ENCODE results near the gene PLN.

PLN gene

DNA sequence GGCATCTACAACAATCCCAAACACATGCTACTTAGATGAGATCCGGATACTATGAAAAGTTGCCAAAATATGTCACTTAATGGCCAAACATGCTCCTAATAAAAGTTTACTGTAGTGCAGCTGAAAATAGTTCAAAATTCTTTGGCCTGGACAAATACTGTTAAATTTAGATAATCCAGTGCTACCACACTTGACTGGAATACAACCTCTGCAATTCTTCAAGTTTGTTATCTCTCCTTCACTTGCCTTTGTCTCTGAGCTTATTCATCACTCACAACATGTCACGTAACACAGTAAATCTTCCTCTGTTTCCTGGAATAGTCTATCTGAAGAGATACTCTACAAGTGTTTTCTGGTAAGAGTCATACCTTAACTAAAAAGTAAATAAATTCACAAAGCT, 10.5 kb upstream of the PLN start:
- H3K36me3 ChIP-seq (ENCODE audit: insufficient read depth, low read length) = no peaks in the 10 kb centered on the region
- TF ChIP-seq EZH2 (IDR thresholded peaks at IDR 0.05; ENCODE audit: borderline replicate concordance, low read length) = no peak
- TF ChIP-seq, protein P1, sequence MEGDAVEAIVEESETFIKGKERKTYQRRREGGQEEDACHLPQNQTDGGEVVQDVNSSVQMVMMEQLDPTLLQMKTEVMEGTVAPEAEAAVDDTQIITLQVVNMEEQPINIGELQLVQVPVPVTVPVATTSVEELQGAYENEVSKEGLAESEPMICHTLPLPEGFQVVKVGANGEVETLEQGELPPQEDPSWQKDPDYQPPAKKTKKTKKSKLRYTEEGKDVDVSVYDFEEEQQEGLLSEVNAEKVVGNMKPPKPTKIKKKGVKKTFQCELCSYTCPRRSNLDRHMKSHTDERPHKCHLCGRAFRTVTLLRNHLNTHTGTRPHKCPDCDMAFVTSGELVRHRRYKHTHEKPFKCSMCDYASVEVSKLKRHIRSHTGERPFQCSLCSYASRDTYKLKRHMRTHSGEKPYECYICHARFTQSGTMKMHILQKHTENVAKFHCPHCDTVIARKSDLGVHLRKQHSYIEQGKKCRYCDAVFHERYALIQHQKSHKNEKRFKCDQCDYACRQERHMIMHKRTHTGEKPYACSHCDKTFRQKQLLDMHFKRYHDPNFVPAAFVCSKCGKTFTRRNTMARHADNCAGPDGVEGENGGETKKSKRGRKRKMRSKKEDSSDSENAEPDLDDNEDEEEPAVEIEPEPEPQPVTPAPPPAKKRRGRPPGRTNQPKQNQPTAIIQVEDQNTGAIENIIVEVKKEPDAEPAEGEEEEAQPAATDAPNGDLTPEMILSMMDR (IDR thresholded peaks at IDR 0.05; ENCODE audit: low read length) = no peak
- H3K4me3 ChIP-seq (ENCODE audit: low read depth, low read length, poor library complexity, severe bottlenecking) = no peak overlapping the region
- no peak overlapping the region for H2AFZ ChIP-seq (ENCODE audit: low read length)
- H3K9ac ChIP-seq (ENCODE audit: low read length) = no peak overlapping the region
- no peaks in the 10 kb centered on the region for H3K9me3 ChIP-seq (ENCODE audit: low read length)
- no peak overlapping the region for H3K4me2 ChIP-seq (ENCODE audit: low read length)
- H3K27me3 ChIP-seq (ENCODE audit: insufficient read depth, low read length) = no peaks in the 10 kb centered on the region
- no peak overlapping the region for H3K27ac ChIP-seq (ENCODE audit: low read depth, low read length, poor library complexity, severe bottlenecking)
- no peaks in the 10 kb centered on the region for H3K9me2 ChIP-seq (ENCODE audit: low read depth, low read length)
- no peaks in the 10 kb centered on the region for H3K79me2 ChIP-seq (ENCODE audit: insufficient read depth, low read length)
- no peaks in the 10 kb centered on the region for H4K20me1 ChIP-seq (ENCODE audit: insufficient read depth, low read length)
- H3F3A ChIP-seq (ENCODE audit: insufficient read depth, low read length) = no peaks in the 10 kb centered on the region
- no peaks in the 10 kb centered on the region for H3K4me1 ChIP-seq (ENCODE audit: insufficient read depth, low read length, severe bottlenecking)

DNA sequence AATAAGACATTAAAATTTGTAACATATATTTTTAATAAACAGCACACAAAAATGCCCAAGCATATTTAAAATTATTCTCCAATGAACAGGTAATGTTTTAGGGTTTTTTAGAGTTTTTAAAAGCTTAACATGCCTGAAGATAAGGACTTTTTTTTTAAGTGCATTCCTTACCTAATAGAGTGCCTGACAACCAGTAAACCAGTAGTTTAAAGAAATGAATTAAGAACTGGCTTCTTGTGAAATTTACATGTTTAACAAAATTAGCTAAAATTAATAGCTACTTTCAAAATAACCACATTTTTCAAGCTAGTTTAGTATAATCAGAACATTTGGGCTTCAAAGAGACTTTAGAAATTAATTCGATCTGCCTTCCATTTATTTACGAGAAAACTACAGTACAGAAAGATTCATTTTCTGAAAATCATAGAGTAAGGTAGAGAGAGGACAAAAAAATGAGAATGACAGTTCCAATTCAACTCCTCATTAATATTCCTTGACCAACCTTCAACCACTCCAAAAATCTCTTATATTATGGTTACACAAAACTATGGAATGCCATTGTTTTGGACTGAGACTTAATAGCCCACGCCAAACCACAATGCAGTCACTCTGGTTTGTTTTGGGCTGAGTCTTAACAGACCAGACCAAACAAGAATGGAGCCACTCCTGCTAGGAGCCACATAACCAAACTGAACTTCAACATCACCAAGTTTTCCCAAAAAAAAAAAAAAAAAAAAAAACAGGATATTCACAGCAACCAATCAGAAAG, 5.7 kb upstream of the PLN start:
- Histone ChIP-seq H4K20me1 (ENCODE audit: insufficient read depth, low read length) (no peaks in the 10 kb centered on the region), H3K9me3 (ENCODE audit: low read length) (no peaks in the 10 kb centered on the region), H3K9me2 (ENCODE audit: low read depth, low read length) (no peaks in the 10 kb centered on the region), H3F3A (ENCODE audit: insufficient read depth, low read length) (no peaks in the 10 kb centered on the region), H3K4me2 (ENCODE audit: low read length) (no peak overlapping the region), H3K27ac (ENCODE audit: low read depth, low read length, poor library complexity, severe bottlenecking) (no peak overlapping the region), H3K9ac (ENCODE audit: low read length) (no peak overlapping the region), H3K27me3 (ENCODE audit: insufficient read depth, low read length) (no peaks in the 10 kb centered on the region), H3K4me3 (ENCODE audit: low read depth, low read length, poor library complexity, severe bottlenecking) (no peak overlapping the region), H3K4me1 (ENCODE audit: insufficient read depth, low read length, severe bottlenecking) (no peaks in the 10 kb centered on the region), H3K36me3 (ENCODE audit: insufficient read depth, low read length) (no peaks in the 10 kb centered on the region), H3K79me2 (ENCODE audit: insufficient read depth, low read length) (no peaks in the 10 kb centered on the region), H2AFZ (ENCODE audit: low read length) (no peak overlapping the region)
- TF ChIP-seq EZH2 (IDR thresholded peaks at IDR 0.05; ENCODE audit: borderline replicate concordance, low read length) = no peak
- TF ChIP-seq, protein P1 (IDR thresholded peaks at IDR 0.05; ENCODE audit: low read length) = no peak

DNA sequence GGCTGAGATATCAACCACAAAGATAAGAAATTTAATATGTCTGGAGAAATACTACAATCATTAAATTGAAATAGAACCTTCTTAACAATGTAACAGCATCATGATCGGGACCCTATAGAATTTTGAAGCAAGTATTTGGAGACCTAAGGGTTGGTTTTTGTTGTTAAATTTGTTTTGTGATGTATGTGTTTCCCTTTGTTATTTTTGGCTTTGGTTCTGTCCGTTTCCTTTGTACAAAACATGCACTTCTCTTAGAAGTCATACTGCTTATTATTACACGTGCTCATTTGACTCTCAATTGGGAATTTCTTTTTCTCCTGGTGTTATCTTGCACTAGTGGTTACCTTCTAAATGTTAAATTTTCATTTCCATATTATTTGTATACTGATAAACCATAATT, 4.0 kb upstream of the PLN start:
- Histone ChIP-seq H3K4me1 (ENCODE audit: insufficient read depth, low read length, severe bottlenecking) (no peaks in the 10 kb centered on the region), H3K9me2 (ENCODE audit: low read depth, low read length) (no peaks in the 10 kb centered on the region), H3F3A (ENCODE audit: insufficient read depth, low read length) (no peaks in the 10 kb centered on the region)

More for the DNA sequence above, 4.0 kb upstream of the PLN start:
- Histone ChIP-seq H3K4me2 (ENCODE audit: low read length) (no peak overlapping the region), H3K27me3 (ENCODE audit: insufficient read depth, low read length) (no peaks in the 10 kb centered on the region), H3K36me3 (ENCODE audit: insufficient read depth, low read length) (no peaks in the 10 kb centered on the region), H3K9ac (ENCODE audit: low read length) (no peak overlapping the region), H3K9me3 (ENCODE audit: low read length) (no peaks in the 10 kb centered on the region), H3K27ac (ENCODE audit: low read depth, low read length, poor library complexity, severe bottlenecking) (no peak overlapping the region), H3K4me3 (ENCODE audit: low read depth, low read length, poor library complexity, severe bottlenecking) (no peak overlapping the region), H2AFZ (ENCODE audit: low read length) (no peak overlapping the region), H3K79me2 (ENCODE audit: insufficient read depth, low read length) (no peaks in the 10 kb centered on the region), H4K20me1 (ENCODE audit: insufficient read depth, low read length) (no peaks in the 10 kb centered on the region)
- TF ChIP-seq, protein P1 (IDR thresholded peaks at IDR 0.05; ENCODE audit: low read length) = no peak
- TF ChIP-seq EZH2 (IDR thresholded peaks at IDR 0.05; ENCODE audit: borderline replicate concordance, low read length) = no peak

Data from OCI-LY1 (cell line).